ENCODE results near the gene MAPK8IP3. TPM values are rescaled to one million over a fixed set of nuclear protein-coding genes. Genes with fewer than 3 reads are reported as not detected.

MAPK8IP3 gene
- polyA plus RNA-seq, 2 donors, result 21.6 to 73.8 TPM

DNA sequence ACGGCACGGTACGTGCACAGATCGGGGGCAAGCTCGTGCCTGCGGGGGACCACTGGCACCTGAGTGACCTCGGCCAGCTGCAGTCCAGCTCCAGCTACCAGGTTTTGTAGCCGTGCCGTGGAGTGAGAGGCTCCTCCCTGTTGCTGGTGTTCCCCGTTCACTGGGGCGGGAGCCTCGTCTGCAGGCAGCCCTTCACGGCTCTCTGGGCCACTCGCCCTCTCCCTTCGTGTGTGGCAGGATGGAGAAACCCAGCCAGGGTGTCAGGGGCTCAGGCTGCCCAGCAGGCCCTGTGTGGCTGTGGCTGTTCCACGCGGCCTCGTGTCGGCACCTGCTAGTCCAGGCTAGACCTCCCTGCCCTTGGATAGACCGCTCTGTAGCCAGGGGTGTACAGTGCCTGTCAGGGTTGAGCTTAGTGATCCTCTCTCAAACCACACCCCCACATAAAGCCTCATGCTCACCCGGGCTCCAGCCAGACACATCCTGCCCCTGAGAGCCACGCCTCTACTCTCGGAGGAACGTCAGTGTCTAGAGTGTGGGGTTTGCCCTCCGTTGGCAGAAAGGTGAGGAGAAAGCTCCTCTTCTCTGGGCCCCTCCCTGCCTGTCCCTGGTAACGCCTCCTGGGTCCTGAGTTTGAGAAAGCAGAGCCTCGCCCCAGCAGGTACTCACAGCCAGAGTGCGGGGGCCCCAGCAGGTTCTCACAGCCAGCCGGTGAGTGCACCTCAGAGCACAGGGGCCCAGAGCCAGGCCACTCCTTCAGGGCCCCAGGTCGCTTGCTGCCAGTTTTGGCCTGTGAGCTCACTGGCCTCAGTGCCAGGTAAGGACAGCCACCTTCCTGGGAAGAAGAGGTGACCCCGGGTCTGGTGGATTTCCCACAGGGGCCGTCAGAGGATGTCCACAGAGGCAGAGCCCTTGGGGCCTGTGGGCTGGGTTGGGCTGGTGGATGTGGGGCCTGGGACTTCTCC is 37.7 kb downstream of the MAPK8IP3 start:
- Histone ChIP-seq H3K4me1 (ENCODE audit: control insufficient read depth in 2 of 2, insufficient read depth in 2 of 2, low read length in 1 of 2) (peaks cover 0 to 8% of the 10 kb centered on the region in 2 donors), H3K36me3 (ENCODE audit: control insufficient read depth in 2 of 2, insufficient read depth in 2 of 2, low read length in 1 of 2) (peaks cover 9 to 57% of the 10 kb centered on the region in 2 donors)
- WGBS, 2 donors, result 83 to 84% methylated on average over 32 of the region's 32 CpGs

DNA sequence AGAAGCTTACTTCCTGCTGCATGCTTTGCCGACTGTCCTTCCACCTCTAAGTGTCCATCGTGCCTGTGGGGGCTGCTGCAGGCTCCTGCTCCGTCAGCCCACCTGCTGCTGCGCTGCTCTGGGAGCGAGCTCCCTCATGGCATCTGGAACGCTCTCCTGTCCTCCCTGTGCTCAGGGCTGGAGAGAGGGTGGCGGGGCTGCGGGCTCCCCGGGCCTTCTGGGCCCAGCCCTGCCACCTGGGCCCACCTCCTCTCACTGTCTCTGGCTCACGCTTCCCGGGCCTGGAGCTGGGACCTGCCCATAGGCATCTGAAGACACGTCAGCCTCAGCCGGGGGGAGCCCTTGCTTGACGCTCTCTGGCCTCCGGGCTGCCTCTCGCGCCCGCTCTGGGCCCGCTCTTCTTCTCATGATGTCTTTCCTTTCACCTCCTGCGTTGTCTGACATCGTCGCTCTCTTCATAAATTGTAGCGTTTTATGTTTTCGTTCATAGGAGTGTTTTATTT is 38.4 kb downstream of the MAPK8IP3 start:
- H3K9me3 ChIP-seq (ENCODE audit: control insufficient read depth in 2 of 2, insufficient read depth in 1 of 2, low read depth in 1 of 2, low read length in 1 of 2), result peaks cover 0 to 2% of the 10 kb centered on the region in 2 donors
- H3K27me3 ChIP-seq (ENCODE audit: control insufficient read depth in 1 of 2, insufficient read depth in 2 of 2, low read length in 2 of 2), result no peaks in the 10 kb centered on the region
- H3K36me3 ChIP-seq (ENCODE audit: control insufficient read depth in 2 of 2, insufficient read depth in 2 of 2, low read length in 1 of 2), result peaks cover 11 to 61% of the 10 kb centered on the region in 2 donors
- H3K27ac ChIP-seq (ENCODE audit: low read depth in 2 of 2, low read length in 1 of 2), result no peak overlapping the region
- H3K4me3 ChIP-seq (ENCODE audit: low read depth in 1 of 2, low read length in 2 of 2), result no peak overlapping the region
- 89% methylated on average over 24 of the region's 24 CpGs for WGBS, 2 donors
- peaks cover 0 to 5% of the 10 kb centered on the region in 2 donors for H3K4me1 ChIP-seq (ENCODE audit: control insufficient read depth in 2 of 2, insufficient read depth in 2 of 2, low read length in 1 of 2)

More for the DNA sequence above, 37.7 kb downstream of the MAPK8IP3 start:
- H3K9me3 ChIP-seq (ENCODE audit: control insufficient read depth in 2 of 2, insufficient read depth in 1 of 2, low read depth in 1 of 2, low read length in 1 of 2), result peaks cover 0 to 2% of the 10 kb centered on the region in 2 donors
- peak overlapping the region in 1 of 2 donors; percentile 34 for H3K27ac ChIP-seq (ENCODE audit: low read depth in 2 of 2, low read length in 1 of 2)
- H3K27me3 ChIP-seq (ENCODE audit: control insufficient read depth in 1 of 2, insufficient read depth in 2 of 2, low read length in 2 of 2), result no peaks in the 10 kb centered on the region
- H3K4me3 ChIP-seq (ENCODE audit: low read depth in 1 of 2, low read length in 2 of 2), result peak overlapping the region in 1 of 2 donors; percentile 0

DNA sequence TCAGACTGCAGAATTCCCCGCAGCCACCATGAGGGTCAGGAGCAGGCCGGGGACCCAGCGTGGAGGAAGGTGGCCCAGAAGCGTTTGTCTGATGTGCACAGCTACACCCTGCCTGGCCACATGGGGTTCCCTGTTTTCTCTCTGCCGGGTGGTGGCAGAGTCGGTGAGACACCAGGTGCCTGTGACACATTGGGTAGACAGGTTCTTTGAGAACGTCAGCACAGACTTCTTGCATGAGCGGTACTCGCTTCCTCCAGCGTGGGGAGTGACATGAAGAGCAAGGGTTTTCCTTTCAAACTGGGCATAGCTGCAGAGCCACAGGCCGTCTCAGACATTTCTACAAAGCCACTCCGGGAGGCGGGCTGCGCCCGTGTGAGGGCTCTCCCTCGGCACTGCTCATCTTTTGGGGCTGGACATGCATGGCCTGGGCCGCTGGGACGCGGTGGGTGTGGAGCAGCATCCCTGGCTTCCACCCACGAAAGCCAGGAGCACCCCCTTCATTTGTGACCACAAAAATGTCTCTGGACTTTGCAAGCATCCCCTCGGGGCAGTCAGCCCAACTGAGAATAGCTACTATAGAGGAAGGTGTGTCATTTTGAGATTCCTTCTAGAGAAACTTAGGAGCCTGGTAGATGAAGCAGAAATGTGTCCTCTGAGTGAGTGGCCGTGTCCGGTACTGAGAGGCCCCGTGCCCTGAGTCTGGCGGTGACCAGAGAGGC is 39.3 kb downstream of the MAPK8IP3 start:
- 88 to 89% methylated on average over 25 of the region's 25 CpGs for WGBS, 2 donors
- peaks cover 11 to 64% of the 10 kb centered on the region in 2 donors for H3K36me3 ChIP-seq (ENCODE audit: control insufficient read depth in 2 of 2, insufficient read depth in 2 of 2, low read length in 1 of 2)
- no peak overlapping the region for H3K27ac ChIP-seq (ENCODE audit: low read depth in 2 of 2, low read length in 1 of 2)

DNA sequence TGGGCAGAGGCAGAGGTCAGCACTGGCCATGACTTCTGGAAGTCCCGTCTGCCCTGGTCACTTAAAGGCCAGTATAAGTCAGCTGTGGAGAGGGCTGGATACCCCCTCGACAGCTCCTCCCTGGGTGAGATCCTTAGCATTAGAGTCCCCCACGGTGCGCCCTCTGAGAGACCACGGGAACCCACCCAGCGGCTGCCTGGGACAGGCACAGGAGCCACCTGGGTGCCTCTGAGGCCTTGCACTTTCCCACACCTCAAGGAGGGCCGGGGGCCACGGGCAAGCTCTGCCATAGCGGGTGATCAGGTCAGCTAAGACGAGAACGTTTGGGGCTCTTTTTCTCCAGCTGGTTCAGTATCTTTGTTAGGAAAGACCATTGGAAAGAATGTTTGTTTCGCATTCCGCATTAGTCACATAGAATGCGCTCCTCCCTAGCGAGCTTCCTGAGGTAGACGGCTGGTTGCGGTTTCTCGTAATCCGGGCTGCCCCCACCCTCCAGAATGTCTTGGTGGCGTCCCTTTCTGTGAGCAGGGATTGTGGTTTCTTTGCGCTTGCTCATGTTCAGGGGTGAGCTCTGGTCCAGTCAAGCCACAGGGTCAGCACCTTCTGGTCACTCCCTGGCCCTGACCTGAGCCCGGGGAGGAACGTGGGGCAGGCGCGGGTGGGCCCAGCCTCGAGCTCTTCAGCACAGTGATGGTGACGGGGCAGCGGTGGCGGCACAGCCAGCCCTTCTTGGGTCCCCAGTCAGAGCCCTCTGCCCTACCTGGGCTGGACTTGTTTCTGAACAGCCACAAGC is 40.1 kb downstream of the MAPK8IP3 start:
- Histone ChIP-seq H3K4me3 (ENCODE audit: low read depth in 1 of 2, low read length in 2 of 2) (no peak overlapping the region), H3K27ac (ENCODE audit: low read depth in 2 of 2, low read length in 1 of 2) (no peak overlapping the region), H3K27me3 (ENCODE audit: control insufficient read depth in 1 of 2, insufficient read depth in 2 of 2, low read length in 2 of 2) (no peaks in the 10 kb centered on the region), H3K9me3 (ENCODE audit: control insufficient read depth in 2 of 2, insufficient read depth in 1 of 2, low read depth in 1 of 2, low read length in 1 of 2) (no peaks in the 10 kb centered on the region), H3K36me3 (ENCODE audit: control insufficient read depth in 2 of 2, insufficient read depth in 2 of 2, low read length in 1 of 2) (peaks cover 11 to 59% of the 10 kb centered on the region in 2 donors), H3K4me1 (ENCODE audit: control insufficient read depth in 2 of 2, insufficient read depth in 2 of 2, low read length in 1 of 2) (no peaks in the 10 kb centered on the region)
- 94 to 96% methylated on average over 28 to 29 of the region's 29 CpGs for WGBS, 2 donors

More for the DNA sequence above, 39.3 kb downstream of the MAPK8IP3 start:
- no peak overlapping the region for H3K4me3 ChIP-seq (ENCODE audit: low read depth in 1 of 2, low read length in 2 of 2)
- no peaks in the 10 kb centered on the region for H3K27me3 ChIP-seq (ENCODE audit: control insufficient read depth in 1 of 2, insufficient read depth in 2 of 2, low read length in 2 of 2)
- H3K4me1 ChIP-seq (ENCODE audit: control insufficient read depth in 2 of 2, insufficient read depth in 2 of 2, low read length in 1 of 2), result peaks cover 0 to 2% of the 10 kb centered on the region in 2 donors
- no peaks in the 10 kb centered on the region for H3K9me3 ChIP-seq (ENCODE audit: control insufficient read depth in 2 of 2, insufficient read depth in 1 of 2, low read depth in 1 of 2, low read length in 1 of 2)

DNA sequence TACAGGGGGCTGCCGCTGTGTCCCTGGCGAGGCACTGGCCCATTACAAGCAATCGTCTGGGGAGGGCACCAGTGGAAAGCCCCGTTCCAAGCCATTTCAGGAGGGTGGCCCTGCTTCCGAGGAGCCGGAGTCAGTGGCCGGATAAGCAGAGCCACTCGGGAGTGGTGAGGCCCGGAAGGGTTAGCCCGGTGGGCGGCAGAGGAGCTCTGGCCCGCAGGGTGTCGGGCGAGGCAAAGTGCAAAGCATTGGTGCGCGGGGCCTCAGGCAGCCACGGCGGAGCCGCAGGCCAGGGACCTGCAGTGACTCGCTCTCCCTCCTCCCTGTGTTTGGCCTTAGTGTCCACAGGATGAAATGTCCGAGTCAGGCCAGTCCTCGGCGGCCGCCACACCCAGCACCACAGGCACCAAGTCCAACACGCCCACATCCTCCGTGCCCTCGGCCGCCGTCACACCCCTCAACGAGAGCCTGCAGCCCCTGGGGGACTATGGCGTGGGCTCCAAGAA is 40.7 kb downstream of the MAPK8IP3 start:
- 89 to 91% methylated on average over 29 to 31 of the region's 31 CpGs for WGBS, 2 donors
- H3K4me3 ChIP-seq (ENCODE audit: low read depth in 1 of 2, low read length in 2 of 2), result no peak overlapping the region
- H3K27me3 ChIP-seq (ENCODE audit: control insufficient read depth in 1 of 2, insufficient read depth in 2 of 2, low read length in 2 of 2), result no peaks in the 10 kb centered on the region
- no peak overlapping the region for H3K27ac ChIP-seq (ENCODE audit: low read depth in 2 of 2, low read length in 1 of 2)
- no peaks in the 10 kb centered on the region for H3K4me1 ChIP-seq (ENCODE audit: control insufficient read depth in 2 of 2, insufficient read depth in 2 of 2, low read length in 1 of 2)
- H3K36me3 ChIP-seq (ENCODE audit: control insufficient read depth in 2 of 2, insufficient read depth in 2 of 2, low read length in 1 of 2), result peaks cover 14 to 56% of the 10 kb centered on the region in 2 donors
- no peaks in the 10 kb centered on the region for H3K9me3 ChIP-seq (ENCODE audit: control insufficient read depth in 2 of 2, insufficient read depth in 1 of 2, low read depth in 1 of 2, low read length in 1 of 2)

DNA sequence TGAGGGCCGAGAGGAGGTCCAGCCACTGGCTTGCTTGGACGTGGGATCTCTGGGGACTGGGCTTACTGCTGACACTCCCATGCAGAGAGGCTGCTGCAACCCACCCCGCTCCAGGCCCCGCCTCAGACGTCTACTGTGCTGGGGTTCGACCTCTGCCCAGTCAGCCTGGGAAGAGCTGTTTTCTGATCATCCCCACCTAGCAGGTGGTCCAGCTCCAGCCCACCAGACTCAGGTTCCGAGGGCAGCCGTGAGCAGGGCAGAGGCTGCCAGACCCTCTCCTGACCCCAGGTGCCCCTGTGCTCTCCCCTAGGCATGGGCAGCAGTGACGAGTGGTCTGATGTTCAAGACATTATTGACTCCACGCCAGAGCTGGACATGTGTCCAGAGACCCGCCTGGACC is 41.9 kb downstream of the MAPK8IP3 start:
- H3K36me3 ChIP-seq (ENCODE audit: control insufficient read depth in 2 of 2, insufficient read depth in 2 of 2, low read length in 1 of 2), result peaks cover 16 to 62% of the 10 kb centered on the region in 2 donors

DNA sequence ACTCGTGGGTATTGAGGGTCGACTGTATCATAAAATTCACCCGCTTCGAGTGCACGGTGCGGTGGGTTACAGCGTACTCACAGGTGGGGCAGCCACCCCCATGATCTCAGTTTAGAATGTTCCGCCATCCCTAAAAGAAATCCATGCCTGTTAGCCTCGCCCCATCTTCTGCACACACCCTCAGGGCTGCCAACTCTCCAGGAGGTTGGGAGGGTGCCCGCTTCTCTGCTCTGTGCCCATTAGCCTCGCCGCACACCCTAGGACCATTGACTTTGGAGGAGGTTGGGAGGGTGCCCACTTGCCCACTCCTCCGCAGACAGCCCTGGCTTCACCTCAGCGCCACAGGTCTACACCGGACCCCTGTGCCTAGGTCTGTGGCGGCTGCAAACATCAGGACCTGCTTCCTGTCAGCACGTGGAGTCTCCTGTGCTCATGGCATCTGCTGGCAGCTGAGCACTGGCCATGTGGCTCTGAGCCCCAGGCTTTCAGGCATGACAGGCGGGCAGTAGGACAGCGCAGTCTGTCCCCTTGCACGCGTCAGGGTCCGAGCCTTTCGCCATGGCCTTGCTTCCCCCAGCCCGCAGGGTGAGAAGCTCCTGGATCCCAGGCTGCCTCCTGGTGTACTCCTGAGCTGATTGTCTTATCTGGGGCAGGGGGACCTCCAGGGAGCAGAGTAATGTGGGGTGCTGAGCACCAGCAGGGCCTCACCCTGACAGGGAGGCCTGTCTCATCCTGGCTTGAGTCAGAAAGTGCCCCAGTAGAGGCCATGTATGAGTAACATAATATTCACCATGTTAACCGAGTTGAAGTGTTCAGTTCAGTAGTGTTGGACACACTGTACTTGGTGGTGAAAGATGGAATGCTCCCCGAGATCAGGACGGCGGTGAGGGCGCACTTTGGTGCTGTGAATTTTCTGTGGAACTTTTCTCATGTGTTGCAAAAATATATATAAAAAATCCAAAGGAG is 43.4 kb downstream of the MAPK8IP3 start:
- Histone ChIP-seq H3K4me1 (ENCODE audit: control insufficient read depth in 2 of 2, insufficient read depth in 2 of 2, low read length in 1 of 2) (no peaks in the 10 kb centered on the region), H3K27me3 (ENCODE audit: control insufficient read depth in 1 of 2, insufficient read depth in 2 of 2, low read length in 2 of 2) (no peaks in the 10 kb centered on the region), H3K4me3 (ENCODE audit: low read depth in 1 of 2, low read length in 2 of 2) (no peak overlapping the region), H3K9me3 (ENCODE audit: control insufficient read depth in 2 of 2, insufficient read depth in 1 of 2, low read depth in 1 of 2, low read length in 1 of 2) (no peaks in the 10 kb centered on the region), H3K27ac (ENCODE audit: low read depth in 2 of 2, low read length in 1 of 2) (no peak overlapping the region), H3K36me3 (ENCODE audit: control insufficient read depth in 2 of 2, insufficient read depth in 2 of 2, low read length in 1 of 2) (peaks cover 16 to 48% of the 10 kb centered on the region in 2 donors)
- WGBS, 2 donors, result 94 to 96% methylated on average over 28 to 29 of the region's 29 CpGs

More for the DNA sequence above, 41.9 kb downstream of the MAPK8IP3 start:
- Histone ChIP-seq H3K27me3 (ENCODE audit: control insufficient read depth in 1 of 2, insufficient read depth in 2 of 2, low read length in 2 of 2) (no peaks in the 10 kb centered on the region), H3K4me3 (ENCODE audit: low read depth in 1 of 2, low read length in 2 of 2) (no peak overlapping the region), H3K9me3 (ENCODE audit: control insufficient read depth in 2 of 2, insufficient read depth in 1 of 2, low read depth in 1 of 2, low read length in 1 of 2) (no peaks in the 10 kb centered on the region), H3K4me1 (ENCODE audit: control insufficient read depth in 2 of 2, insufficient read depth in 2 of 2, low read length in 1 of 2) (no peaks in the 10 kb centered on the region), H3K27ac (ENCODE audit: low read depth in 2 of 2, low read length in 1 of 2) (no peak overlapping the region)
- 89 to 90% methylated on average over 11 of the region's 11 CpGs for WGBS, 2 donors

DNA sequence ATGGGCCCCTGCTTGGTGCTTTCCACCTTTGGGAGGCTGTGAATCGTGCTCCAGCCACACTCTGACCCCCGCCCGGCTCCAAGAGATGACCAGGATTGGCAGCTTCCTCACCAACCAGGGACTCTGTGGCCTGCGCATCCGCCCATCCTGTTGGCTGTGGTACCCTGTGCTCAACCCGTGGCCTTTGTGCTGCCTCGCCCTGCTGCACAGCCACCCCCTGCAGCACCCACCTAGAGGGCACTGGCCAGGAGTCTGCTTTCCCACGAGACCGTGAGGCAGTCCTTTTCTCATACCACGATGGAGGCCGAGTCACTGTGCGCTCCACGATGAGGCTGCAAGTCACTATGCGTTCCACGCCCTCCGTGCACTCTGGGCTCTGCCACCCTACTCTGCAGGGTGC is 46.0 kb downstream of the MAPK8IP3 start:
- WGBS, 2 donors, result 96% methylated on average over 16 of the region's 16 CpGs
- H3K27ac ChIP-seq (ENCODE audit: low read depth in 2 of 2, low read length in 1 of 2), result no peak overlapping the region

More for the DNA sequence above, 46.0 kb downstream of the MAPK8IP3 start:
- Histone ChIP-seq H3K9me3 (ENCODE audit: control insufficient read depth in 2 of 2, insufficient read depth in 1 of 2, low read depth in 1 of 2, low read length in 1 of 2) (no peaks in the 10 kb centered on the region), H3K27me3 (ENCODE audit: control insufficient read depth in 1 of 2, insufficient read depth in 2 of 2, low read length in 2 of 2) (no peaks in the 10 kb centered on the region), H3K4me1 (ENCODE audit: control insufficient read depth in 2 of 2, insufficient read depth in 2 of 2, low read length in 1 of 2) (no peaks in the 10 kb centered on the region), H3K4me3 (ENCODE audit: low read depth in 1 of 2, low read length in 2 of 2) (no peak overlapping the region), H3K36me3 (ENCODE audit: control insufficient read depth in 2 of 2, insufficient read depth in 2 of 2, low read length in 1 of 2) (peaks cover 16 to 42% of the 10 kb centered on the region in 2 donors)

All from esophagus (tissue), 2 donors.